Measurements from ENCODE around the gene RNASEL. TPM values are rescaled to one million over a fixed set of nuclear protein-coding genes. Genes with fewer than 3 reads are reported as not detected.

Gene RNASEL
- total RNA-seq, 1 experiment from 2014 or later = 5.9 TPM

DNA sequence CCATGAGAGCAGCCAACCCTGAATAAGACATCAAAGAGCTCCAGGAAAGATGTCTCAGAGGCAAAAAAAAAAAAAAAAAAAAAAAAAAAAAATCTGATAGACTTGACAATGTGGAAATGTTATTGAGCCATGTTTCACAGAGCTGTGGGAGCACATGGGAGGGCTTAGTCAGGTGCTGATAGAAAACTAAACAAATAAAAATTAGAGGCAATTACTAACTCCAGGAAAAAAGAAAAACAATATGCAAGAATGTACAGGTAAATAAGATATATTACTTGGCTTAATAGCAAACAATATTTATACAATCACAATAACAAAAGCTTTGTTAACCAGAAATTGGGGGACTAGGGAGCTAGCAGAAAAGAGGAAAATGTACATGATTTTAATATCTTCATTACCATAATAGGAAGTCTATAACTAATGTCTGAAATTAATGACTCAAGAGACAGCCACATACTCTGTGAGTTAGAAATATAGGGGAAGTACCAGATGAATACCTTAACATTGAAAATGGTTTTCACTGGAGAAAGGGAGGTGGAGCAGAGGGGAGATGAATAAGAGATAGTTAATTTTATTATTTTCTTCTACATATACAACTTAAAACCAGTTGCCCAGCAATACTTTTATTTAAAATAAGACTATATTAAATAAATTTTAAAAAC, 32.0 kb upstream of the RNASEL start:
- DNase-seq (ENCODE audit: low read depth) = no peak

- peak; percentile 41 for DNase-seq (ENCODE audit: low read depth)
Observed at GRCh38 chr1:182617734-182618351, 28.8 kb upstream of the RNASEL start.

GRCh38 chr1:182617014-182617429, 28.0 kb upstream of the RNASEL start:
- no peak for DNase-seq (ENCODE audit: low read depth)

GRCh38 chr1:182616130-182617013, 27.3 kb upstream of the RNASEL start:
- peak; percentile 52 for DNase-seq (ENCODE audit: low read depth)

GRCh38 chr1:182615468-182616129, 26.5 kb upstream of the RNASEL start:
- peak; percentile 29 for DNase-seq (ENCODE audit: low read depth)

DNA sequence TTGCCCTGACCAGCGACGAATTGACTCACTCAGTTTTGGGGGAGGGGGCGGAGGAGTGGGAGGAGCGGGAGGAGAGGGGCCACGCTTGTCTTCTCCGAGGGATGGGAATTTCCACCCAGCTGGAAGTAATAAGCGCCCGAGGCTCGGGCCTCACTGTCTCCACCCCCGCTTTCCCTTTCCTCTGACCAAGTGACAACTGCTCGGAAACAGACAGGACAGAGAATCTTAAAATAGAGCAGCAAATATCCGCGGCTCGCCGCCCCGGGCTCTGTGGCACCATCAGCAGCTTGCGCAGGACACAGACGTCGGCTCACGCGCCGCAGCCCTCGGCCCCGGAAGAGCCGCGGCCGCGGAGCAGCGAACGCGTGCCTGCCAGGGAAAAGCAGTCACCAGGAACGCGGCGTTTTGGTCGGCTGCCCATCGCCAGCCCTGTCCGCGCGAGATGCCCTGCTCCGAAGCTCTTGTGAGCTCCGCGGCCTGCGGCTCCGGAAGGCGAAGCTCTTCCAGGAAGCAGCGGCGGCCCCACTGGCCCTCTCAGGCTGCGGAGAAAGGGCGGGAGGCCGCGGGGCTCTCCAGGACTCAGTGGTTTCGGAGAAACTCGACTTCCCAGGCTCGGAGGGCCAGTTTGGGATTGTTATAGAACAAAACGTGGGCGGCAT, 25.9 kb upstream of the RNASEL start:
- DNase-seq (ENCODE audit: low read depth) = peak; percentile 95

GRCh38 chr1:182611787-182612186, 22.7 kb upstream of the RNASEL start:
- no peak for DNase-seq (ENCODE audit: low read depth)

DNA sequence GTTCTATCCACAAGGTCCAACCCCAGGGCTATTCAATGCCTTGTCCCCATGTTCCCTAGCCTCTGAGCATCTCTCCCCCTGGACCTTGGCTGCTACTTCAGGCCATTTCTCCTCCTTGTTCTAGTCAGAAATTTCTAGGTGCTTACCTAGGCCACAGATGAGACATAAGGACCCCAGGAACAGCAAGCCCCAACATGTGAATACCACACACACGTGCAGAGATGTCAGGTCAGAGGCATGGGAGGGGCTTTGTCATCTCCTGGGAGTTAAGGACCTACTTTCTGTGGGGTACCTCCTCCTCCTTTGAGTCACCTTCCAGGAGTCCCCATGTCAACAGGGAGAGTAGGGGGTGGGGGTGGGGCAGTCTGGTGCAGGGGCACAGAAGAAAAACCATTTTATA, 22.3 kb upstream of the RNASEL start:
- no peak for DNase-seq (ENCODE audit: low read depth)

- DNase-seq (ENCODE audit: low read depth) = no peak
Observed at GRCh38 chr1:182610606-182611194, 21.6 kb upstream of the RNASEL start.

DNA sequence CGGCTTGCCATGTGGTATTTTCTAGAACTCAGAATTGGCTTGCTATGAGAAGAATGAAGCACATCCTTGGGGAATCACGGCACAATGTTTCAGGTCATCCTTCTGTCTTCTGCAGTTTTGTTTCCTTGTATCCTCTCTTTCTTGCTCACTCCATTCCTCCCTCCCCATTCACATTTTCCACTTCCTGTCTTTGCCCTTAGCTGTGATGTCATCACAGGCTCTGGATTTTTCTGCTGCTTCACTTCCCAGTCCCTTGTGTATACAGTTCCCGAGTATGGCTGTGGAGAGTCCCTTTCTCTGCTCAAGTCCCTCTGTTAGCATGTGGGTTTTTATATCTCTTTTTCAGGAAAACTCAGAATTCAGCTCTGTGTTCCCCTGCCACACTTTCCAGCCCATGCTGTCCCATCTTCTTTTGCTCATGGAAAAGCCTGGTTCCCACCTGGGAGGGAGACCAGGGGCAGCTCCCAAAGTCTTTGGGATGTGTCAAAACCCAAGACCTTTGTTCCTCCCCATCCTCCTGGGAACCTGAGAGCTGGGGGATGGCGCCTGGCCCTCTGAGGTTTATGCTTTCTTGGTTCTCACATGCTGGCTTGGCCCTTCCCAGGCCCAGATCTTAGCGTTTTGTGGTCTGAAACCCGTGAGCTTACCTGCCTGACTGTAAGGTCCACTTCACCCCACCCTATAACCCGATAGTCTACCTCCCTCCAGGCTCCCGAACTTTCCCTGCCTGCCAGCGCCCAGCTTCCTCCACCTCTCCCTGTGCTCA, 20.0 kb upstream of the RNASEL start:
- peak; percentile 18 for DNase-seq (ENCODE audit: low read depth)

DNA sequence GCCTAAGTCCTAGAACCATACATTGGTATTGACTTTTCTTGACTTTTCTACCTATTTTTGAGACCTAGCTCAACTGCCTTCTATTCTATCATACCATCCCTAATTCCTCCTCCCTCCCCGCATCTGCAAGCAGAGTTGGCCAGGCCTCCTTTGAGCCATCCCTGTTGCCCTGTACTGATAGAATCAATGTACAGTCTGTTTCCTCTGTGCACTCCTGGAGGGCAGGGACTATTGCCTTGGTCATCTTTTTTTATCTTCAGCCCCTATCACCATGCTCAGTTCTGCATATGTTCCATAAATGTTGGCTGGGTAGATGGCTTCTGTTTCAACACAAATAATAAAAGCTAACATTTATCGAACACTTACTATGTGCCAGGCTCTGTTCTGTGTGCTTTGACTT, 19.2 kb upstream of the RNASEL start:
- no peak for DNase-seq (ENCODE audit: low read depth)

DNA sequence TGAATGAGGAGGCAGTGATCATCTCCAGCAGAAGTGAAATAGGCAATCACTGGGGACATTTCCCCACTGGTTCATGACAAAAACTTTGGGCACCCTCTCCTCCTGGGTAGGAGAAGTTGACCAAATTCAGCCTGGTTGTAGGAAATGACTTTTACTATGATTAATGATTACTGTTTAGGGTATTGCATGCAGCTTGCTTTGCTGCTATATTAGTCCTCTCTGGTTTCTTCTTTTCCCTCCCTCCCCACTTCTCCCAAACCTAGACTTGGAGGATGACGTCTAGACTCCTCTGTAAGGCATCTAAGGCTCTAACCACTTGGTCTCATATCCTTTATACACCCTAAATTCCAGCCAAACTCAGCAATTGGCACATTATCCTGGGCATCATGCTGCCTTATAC, 18.5 kb upstream of the RNASEL start:
- DNase-seq (ENCODE audit: low read depth) = no peak

- DNase-seq (ENCODE audit: low read depth) = peak; percentile 78
Observed at GRCh38 chr1:182604175-182605164, 15.4 kb upstream of the RNASEL start, which contains the start of gene RGS16. Gene RGS16 (minus strand): TSS chr1:182604389. CDS start chr1:182604259, 130 bp downstream.

- no peak for DNase-seq (ENCODE audit: low read depth)
Observed at GRCh38 chr1:182603646-182604174, 14.7 kb upstream of the RNASEL start.

DNA sequence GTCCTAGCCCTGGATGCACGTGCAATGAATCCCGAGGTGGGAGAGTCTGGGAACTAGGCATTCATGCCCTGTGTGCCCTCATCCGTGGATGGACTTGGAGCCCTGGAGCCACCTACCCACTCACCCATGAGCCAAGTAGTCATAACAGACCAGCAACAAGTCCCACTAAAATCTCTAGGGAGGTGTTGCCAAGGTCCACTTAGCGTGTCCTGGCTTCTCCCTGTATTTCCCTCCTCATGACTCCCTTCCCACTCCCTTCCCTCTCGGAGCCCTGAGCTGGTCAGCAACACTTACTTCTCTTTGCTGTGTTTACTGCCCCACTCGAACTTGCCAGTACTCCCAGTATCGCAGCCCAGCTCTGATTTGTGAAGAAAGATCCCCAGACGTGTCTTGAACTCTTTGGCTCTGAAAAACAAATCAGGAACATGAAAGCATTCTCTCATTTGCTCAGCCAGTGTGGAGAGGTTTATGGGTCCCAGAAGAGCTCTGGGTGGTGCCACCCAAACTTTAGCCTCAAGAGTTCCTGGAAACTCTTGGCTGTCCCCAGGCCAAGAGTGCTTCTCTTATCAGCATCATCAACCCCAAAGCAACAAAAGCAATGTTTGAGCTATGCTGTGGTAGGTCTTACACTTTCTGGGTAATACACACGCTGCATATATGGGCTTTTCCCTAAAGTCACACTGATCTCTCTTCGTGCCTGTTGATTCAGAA, 14.0 kb upstream of the RNASEL start:
- DNase-seq (ENCODE audit: low read depth) = no peak

DNA sequence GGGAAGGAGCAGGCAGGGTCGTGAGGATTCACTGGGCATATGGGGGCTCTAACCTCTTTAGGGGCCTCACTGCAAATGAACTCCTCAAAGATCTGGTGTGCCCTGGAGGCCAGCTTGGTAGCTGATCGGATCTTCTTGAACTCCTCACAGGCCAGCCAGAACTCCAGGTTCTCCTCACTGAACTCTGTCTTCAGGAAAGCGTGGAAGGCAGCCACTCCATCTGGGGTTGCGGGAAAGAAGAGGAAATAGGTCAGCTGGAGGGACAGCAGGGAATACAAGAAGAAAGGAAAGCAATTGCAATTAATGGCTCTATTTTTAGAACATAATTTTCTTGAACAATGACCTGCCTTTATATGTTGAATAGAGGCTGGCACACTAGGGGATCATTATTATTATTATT, 12.9 kb upstream of the RNASEL start:
- DNase-seq (ENCODE audit: low read depth) = no peak

GRCh38 chr1:182601416-182601786, 12.3 kb upstream of the RNASEL start:
- DNase-seq (ENCODE audit: low read depth) = peak; percentile 63

DNA sequence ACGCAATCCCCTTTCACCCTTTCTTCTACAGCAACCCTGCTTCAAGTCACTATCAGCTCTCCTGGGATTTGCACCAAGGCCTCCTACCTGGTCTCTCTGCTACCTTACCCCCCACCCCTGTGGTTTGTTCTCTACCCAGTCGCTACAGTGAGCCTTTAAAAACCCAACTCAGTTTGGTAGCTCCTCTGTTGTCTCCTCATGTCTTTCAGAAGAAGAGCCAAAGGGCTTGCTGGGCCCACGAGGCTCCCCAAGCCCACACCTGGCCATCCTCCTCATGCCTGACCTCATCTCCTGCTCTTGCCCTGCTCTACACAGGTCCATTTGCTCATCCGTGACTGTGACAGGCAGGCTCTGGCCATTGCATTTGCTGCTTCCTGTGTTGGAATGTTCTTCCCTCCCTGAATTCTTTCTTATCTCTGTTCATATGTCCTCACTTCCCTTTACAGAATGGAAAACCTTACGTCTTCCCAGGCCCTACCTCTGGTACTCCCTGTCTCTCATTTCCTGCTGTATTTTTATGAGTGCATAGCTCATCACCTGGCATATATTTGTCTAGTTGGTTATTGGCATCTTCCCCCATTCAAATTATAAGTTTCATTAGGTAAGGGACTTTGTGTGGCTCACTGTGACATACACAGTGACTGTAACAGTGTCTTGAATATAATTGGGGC, 11.8 kb upstream of the RNASEL start:
- DNase-seq (ENCODE audit: low read depth) = no peak

All from RPMI7951 (cell line).